Ascending aorta (tissue), 2 donors: ENCODE measurements around the gene VPS18. TPM values are rescaled to one million over a fixed set of nuclear protein-coding genes. Genes with fewer than 3 reads are reported as not detected.

Experiments used
- DNase-seq, 2 donors: peaks; one replicate each; pipeline ENCODE4 v3.0.0-alpha.2; 2019; ENCODE audit warnings: low spot score in 2 of 2
- H3K27ac ChIP-seq, 2 donors: fragments of 200-600 bp; sonication (generic); one replicate each; pipeline ENCODE4 v1.5.1; 2016 to 2017; ENCODE audit warnings: mild to moderate bottlenecking in 1 of 2
- H3K27me3 ChIP-seq: fragments of 200-600 bp; sonication (generic); one replicate; pipeline ENCODE4 v1.5.1; 2017
- H3K36me3 ChIP-seq, 2 donors: fragments of 200-600 bp; sonication (generic); one replicate each; pipeline ENCODE4 v1.5.1; 2016
- H3K4me1 ChIP-seq, 2 donors: fragments of 200-600 bp; sonication (generic); one replicate each; pipeline ENCODE4 v1.5.1; 2016 to 2017; ENCODE audit warnings: mild to moderate bottlenecking in 1 of 2
- H3K4me3 ChIP-seq, 2 donors: fragments of 200-600 bp; sonication (generic); one replicate each; pipeline ENCODE4 v1.5.1; 2016 to 2017; ENCODE audit warnings: mild to moderate bottlenecking in 1 of 2
- H3K9me3 ChIP-seq, 2 donors: fragments of 200-600 bp; sonication (generic); one replicate each; pipeline ENCODE4 v1.5.1; 2016
- intact Hi-C: fragments of 100-400 bp; cut with DNase I; formaldehyde crosslinking; loops from one replicate; pipeline ENCODE4 v1.15.1; 2023
- total RNA-seq: library from RNA; depleted of rRNA; stranded (reverse); fragments of >200 nt; gene quantifications from one replicate; pipeline ENCODE4 v1.1.0, GENCODE V29; 2016
- TF ChIP-seq, protein P1 (sequence below), 3 experiments: fragments of 200-600 bp in 2 of 3; fragments of 450-650 bp in 1 of 3; sonication (generic) in 2 of 3; IDR thresholded peaks; one replicate each; pipeline ENCODE4 v1.5.1; 2016 to 2019; ENCODE audit warnings: antibody characterized with exemption in 3 of 3, mild to moderate bottlenecking in 1 of 3, moderate library complexity in 1 of 3

VPS18 gene
- total RNA-seq, 1 donor from 2014 or later = 51.8 TPM

DNA sequence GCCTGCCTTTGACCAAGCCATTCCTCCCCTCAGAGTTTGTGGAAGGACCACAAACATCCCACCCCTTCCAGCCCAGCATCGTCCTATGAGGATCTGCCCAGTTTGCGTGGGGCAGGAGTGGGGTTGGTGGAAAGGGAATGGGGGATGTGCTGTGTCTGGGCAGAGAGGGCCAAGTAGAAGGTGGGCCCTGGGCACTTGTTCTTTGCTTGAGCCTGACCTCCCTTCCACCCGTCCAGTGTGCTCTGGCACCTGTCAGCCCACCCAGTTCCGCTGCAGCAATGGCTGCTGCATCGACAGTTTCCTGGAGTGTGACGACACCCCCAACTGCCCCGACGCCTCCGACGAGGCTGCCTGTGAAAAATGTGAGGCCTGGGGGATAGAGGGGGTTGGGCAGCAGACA, 40.1 kb upstream of the VPS18 start:
- Histone ChIP-seq H3K9me3 (no peaks in the 10 kb centered on the region), H3K4me1 (no peaks in the 10 kb centered on the region), H3K4me3 (no peak overlapping the region), H3K36me3 (no peaks in the 10 kb centered on the region), H3K27ac (no peak overlapping the region), H3K27me3 (no peaks in the 10 kb centered on the region)
- intact Hi-C loops = no loop called here
- DNase-seq = no peak
- TF ChIP-seq, protein P1, sequence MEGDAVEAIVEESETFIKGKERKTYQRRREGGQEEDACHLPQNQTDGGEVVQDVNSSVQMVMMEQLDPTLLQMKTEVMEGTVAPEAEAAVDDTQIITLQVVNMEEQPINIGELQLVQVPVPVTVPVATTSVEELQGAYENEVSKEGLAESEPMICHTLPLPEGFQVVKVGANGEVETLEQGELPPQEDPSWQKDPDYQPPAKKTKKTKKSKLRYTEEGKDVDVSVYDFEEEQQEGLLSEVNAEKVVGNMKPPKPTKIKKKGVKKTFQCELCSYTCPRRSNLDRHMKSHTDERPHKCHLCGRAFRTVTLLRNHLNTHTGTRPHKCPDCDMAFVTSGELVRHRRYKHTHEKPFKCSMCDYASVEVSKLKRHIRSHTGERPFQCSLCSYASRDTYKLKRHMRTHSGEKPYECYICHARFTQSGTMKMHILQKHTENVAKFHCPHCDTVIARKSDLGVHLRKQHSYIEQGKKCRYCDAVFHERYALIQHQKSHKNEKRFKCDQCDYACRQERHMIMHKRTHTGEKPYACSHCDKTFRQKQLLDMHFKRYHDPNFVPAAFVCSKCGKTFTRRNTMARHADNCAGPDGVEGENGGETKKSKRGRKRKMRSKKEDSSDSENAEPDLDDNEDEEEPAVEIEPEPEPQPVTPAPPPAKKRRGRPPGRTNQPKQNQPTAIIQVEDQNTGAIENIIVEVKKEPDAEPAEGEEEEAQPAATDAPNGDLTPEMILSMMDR (IDR thresholded peaks at IDR 0.05) = no peak

DNA sequence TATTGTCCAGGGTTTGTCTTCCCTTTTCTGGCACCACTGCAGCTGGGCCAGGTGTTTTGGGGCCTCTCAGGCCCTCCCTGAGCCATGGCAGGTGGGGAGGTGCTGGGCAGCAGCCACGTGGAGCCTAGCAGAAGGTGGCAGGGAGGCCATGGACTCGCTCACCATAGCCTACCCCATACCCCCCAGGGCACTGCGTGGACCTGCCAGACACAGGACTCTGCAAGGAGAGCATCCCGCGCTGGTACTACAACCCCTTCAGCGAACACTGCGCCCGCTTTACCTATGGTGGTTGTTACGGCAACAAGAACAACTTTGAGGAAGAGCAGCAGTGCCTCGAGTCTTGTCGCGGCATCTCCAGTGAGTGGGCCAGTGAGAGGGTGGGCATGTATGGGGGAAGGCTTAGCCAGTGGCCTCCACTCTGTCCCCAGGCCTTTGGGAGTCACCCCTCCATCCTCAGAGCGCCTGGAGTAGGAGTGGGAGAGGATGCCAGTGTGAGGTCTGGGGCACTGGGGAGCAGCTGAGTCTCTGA, 38.5 kb upstream of the VPS18 start:
- TF ChIP-seq, protein P1 (IDR thresholded peaks at IDR 0.05) = no peak

DNA sequence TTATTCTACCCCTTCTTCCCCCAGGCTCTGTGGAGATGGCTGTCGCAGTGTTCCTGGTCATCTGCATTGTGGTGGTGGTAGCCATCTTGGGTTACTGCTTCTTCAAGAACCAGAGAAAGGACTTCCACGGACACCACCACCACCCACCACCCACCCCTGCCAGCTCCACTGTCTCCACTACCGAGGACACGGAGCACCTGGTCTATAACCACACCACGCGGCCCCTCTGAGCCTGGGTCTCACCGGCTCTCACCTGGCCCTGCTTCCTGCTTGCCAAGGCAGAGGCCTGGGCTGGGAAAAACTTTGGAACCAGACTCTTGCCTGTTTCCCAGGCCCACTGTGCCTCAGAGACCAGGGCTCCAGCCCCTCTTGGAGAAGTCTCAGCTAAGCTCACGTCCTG, 37.5 kb upstream of the VPS18 start:
- no peaks in the 10 kb centered on the region for H3K27me3 ChIP-seq
- H3K9me3 ChIP-seq = no peaks in the 10 kb centered on the region
- TF ChIP-seq, protein P1 (IDR thresholded peaks at IDR 0.05) = no peak
- H3K36me3 ChIP-seq = no peaks in the 10 kb centered on the region
- H3K4me3 ChIP-seq = no peak overlapping the region
- intact Hi-C loops = loop anchor here (1.0 to 5.0 kb wide), 3 partner anchors 38 to 328 kb away; partner anchors contain the start of gene VPS18
- no peak overlapping the region for H3K27ac ChIP-seq
- no peak for DNase-seq
- H3K4me1 ChIP-seq = no peaks in the 10 kb centered on the region

More for the DNA sequence above, 38.5 kb upstream of the VPS18 start:
- H3K4me3 ChIP-seq = no peak overlapping the region
- H3K36me3 ChIP-seq = no peaks in the 10 kb centered on the region
- H3K27me3 ChIP-seq = no peaks in the 10 kb centered on the region
- no peak overlapping the region for H3K27ac ChIP-seq
- DNase-seq = no peak
- H3K4me1 ChIP-seq = no peaks in the 10 kb centered on the region
- intact Hi-C loops = loop anchor here (5.0 kb wide), 1 partner anchor 167 kb away; no protein-coding TSS in a partner anchor
- no peaks in the 10 kb centered on the region for H3K9me3 ChIP-seq

DNA sequence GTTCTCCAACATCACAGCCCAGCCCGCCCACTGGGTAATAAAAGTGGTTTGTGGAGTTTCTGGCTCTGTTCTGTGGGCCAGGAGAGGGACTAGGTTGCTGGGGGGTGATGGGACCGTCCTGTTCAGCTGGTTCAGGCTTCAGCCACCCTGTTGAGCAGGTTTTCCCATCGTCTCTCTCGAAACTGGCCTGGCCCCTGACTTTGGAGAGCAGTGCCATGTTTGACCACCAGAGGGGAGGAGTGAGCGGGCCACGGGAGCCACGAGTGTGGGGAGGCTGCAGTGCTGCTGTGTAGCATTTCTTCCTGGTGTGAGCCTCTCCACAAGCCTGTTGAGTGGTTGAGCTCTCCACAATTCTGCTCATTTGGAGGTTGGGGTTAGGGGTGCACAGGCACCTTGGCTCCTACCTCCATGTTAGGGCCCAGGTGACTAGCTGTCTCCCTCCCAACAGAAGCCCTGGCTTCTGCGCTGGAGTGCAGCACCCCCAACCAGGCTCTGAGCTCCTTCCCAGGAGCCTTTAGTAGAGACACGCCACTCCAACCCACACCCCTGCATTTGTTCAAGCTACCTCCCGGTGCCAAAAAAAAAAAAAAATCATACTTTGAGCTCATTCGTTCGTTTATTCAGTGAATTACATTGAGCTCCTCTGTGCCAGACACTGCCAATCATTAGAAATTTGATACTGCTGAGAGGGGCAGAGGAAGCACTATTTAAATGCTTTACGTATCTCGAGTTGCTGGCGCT, 36.5 kb upstream of the VPS18 start:
- intact Hi-C loops = loop anchor here (1.0 to 5.0 kb wide), 3 partner anchors 37 to 327 kb away; partner anchors contain the start of gene VPS18
- peak in 1 of 2 donors; percentile 82 for DNase-seq

DNA sequence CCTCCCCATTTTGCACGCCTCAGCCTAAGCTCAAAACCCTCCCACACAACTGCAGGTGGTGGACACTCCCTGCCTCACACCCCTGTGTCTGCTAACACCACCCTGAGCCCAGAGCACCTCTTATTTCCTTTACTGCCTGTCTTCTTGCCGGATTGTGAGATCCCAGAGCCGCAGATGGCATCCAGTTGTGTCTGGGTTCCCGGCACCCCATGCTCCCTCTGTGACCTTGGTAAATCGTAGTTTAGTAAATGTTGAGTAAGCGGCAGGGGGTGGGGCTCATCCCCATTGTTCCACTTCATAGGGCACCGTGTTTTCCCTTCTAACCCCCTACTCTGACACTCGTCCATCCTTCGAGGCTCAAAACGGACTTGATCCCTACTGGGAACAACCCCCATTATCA, 35.5 kb upstream of the VPS18 start:
- Histone ChIP-seq H3K27me3 (no peaks in the 10 kb centered on the region), H3K36me3 (no peaks in the 10 kb centered on the region), H3K4me1 (no peaks in the 10 kb centered on the region), H3K27ac (no peak overlapping the region), H3K9me3 (no peaks in the 10 kb centered on the region), H3K4me3 (no peak overlapping the region)
- DNase-seq = no peak
- intact Hi-C loops = loop anchor here (5.0 kb wide), 1 partner anchor 164 kb away; no protein-coding TSS in a partner anchor
- TF ChIP-seq, protein P1 (IDR thresholded peaks at IDR 0.05) = no peak

More for the DNA sequence above, 36.5 kb upstream of the VPS18 start:
- H3K27ac ChIP-seq = no peak overlapping the region
- no peaks in the 10 kb centered on the region for H3K4me1 ChIP-seq
- TF ChIP-seq, protein P1 (IDR thresholded peaks at IDR 0.05) = peak; percentile 88 to 91 (median 91)
- no peaks in the 10 kb centered on the region for H3K27me3 ChIP-seq
- H3K36me3 ChIP-seq = no peaks in the 10 kb centered on the region
- H3K9me3 ChIP-seq = no peaks in the 10 kb centered on the region
- no peak overlapping the region for H3K4me3 ChIP-seq
